Retina (tissue), 1 donor: ENCODE data around the gene MYO18B.

Source experiments
- DNase-seq: peaks from one replicate; pipeline ENCODE4 v3.0.0-alpha.2; 2016

The MYO18B gene

GRCh38 chr22:26016916-26017315, 274.9 kb downstream of the MYO18B start:
- no peak for DNase-seq

- DNase-seq: no peak
Measured at GRCh38 chr22:26017932-26018331, 275.9 kb downstream of the MYO18B start.

GRCh38 chr22:26019596-26019995, 277.6 kb downstream of the MYO18B start:
- no peak for DNase-seq

GRCh38 chr22:26021516-26021915, 279.5 kb downstream of the MYO18B start:
- DNase-seq: no peak

GRCh38 chr22:26023104-26023775, 281.3 kb downstream of the MYO18B start:
- DNase-seq: no peak

- DNase-seq: no peak
Measured at GRCh38 chr22:26025626-26026025, 283.6 kb downstream of the MYO18B start.

GRCh38 chr22:26027341-26027740, 285.4 kb downstream of the MYO18B start:
- DNase-seq: no peak

GRCh38 chr22:26031641-26032040, 289.7 kb downstream of the MYO18B start:
- no peak for DNase-seq

- no peak for DNase-seq
Measured at GRCh38 chr22:26033071-26033470, 291.1 kb downstream of the MYO18B start.

GRCh38 chr22:26033586-26033985, 291.6 kb downstream of the MYO18B start:
- DNase-seq: no peak

GRCh38 chr22:26035523-26035922, 293.5 kb downstream of the MYO18B start:
- DNase-seq: no peak

- no peak for DNase-seq
Measured at GRCh38 chr22:26038365-26038764, 296.4 kb downstream of the MYO18B start.

GRCh38 chr22:26041931-26042330, 299.9 kb downstream of the MYO18B start:
- no peak for DNase-seq

- DNase-seq: no peak
Measured at GRCh38 chr22:26043031-26043430, 301.0 kb downstream of the MYO18B start.

GRCh38 chr22:26045051-26045450, 303.1 kb downstream of the MYO18B start:
- DNase-seq: no peak

GRCh38 chr22:26045860-26046259, 303.9 kb downstream of the MYO18B start:
- DNase-seq: no peak

GRCh38 chr22:26047516-26047915, 305.5 kb downstream of the MYO18B start:
- DNase-seq: no peak

GRCh38 chr22:26047920-26048319, 305.9 kb downstream of the MYO18B start:
- no peak for DNase-seq

- no peak for DNase-seq
Measured at GRCh38 chr22:26050079-26050478, 308.1 kb downstream of the MYO18B start.

GRCh38 chr22:26053737-26054316, 311.8 kb downstream of the MYO18B start:
- DNase-seq: no peak

GRCh38 chr22:26054841-26055605, 313.0 kb downstream of the MYO18B start:
- peak; percentile 28 for DNase-seq

- DNase-seq: no peak
Measured at GRCh38 chr22:26055693-26056092, 313.7 kb downstream of the MYO18B start.

GRCh38 chr22:26056455-26057200, 314.6 kb downstream of the MYO18B start:
- DNase-seq: no peak
